Fibroblast of skin of scalp (primary cell): ENCODE measurements around the gene NEK10.
"Not testable (repeated sequence)": the region's sequence is repeated elsewhere in the genome, so short reads cannot be mapped to it uniquely, and the experiment has no call there.

Experiments
- DNase-seq: peaks from one replicate; pipeline ENCODE4 v3.0.0-alpha.2; 2013

The NEK10 gene

DNA sequence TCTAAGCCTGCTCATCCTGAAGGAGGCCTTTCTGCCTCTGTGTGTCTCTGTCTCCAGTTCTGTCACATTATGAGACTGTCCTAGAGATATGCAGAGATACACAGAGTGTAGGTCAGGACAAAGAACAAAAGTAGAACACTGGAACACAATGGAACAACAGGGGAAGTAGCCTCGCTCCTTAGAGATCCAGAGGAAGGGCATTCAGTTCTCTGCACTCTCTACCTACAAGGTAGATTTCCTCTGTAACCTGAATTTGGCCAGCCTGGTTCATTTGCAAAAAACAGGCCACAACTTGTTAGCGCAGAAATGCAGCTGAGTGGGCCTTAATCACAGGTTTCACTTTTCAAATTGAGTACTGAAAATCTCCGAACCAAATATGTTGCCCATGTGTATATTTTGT, 19.4 kb downstream of the NEK10 start:
- DNase-seq, result no peak

DNA sequence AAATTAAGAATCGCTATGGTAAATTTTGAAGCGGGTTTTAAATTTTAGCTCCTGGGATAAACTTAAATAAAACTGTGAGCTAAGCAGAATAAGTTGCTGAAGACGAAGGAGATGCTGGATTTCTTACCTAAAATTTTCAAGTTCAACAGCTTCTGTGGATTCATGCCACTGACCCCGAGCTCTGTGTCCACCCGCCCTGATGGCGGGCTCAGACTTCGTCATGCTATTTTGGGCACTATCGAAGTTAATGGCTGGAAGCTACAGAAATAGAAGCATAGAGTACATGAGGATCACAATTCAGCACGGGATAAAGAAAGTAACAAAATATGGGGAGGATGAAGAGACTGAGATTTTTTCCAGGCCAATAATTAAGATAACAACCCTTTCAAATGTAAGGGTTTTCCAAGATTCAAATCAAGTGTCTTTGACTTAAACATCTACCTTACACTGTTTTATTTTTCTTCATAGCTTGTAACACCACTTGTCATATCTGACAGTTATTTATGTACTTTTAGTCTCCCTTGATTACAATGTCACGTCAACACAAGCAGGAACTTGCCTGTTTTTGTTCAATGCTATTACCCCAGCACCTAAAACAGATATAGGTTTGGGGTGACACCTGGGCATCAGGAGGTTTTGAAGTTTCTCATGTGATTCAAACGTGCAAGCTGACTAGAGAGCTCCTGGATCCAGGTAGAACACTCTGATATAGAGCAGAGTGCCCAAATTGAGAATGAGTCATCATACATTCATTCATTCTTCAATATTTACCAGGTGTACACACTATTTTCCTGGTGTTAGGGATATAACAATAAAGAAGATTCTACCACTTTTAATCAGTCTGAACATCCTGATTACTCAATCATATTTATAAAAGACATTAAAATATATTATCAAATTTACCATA, 23.0 kb downstream of the NEK10 start:
- no peak for DNase-seq

DNA sequence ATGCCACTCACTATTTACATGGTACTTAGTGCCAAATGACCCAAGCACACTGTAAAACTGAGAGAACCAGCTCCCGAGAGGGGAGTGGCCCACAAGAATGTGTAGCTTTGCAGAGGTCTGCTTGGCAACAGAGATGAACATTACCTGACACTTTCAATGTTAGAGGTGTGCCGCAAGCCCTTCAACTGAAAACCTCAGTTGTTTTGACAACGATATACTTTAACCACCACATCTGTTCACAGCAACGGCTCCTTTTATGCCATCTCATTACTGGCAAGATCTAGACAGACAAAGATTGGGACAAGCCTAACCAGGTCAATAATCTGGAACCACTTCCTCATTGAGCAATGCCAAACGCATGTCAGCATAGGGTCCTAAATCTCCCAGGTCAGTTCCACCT, 23.7 kb downstream of the NEK10 start:
- DNase-seq, result no peak

DNA sequence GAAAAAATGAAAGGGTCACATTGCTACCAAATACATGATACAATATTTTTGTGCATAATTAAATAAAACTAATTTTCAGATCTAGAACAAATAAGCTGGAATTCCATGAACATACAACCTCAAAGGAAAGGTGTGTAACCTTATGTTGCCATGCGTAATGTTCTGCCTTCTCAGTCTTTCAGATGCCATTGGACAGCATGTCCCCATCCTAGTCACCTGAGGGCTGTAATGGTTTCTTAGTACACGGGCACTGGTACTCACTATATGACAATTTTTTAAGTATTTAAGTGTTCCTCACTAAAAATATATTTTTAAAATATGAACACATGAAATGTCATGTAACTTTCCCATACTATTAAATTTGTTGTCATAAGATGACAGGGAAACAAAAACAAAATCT, 24.1 kb downstream of the NEK10 start:
- no peak for DNase-seq

DNA sequence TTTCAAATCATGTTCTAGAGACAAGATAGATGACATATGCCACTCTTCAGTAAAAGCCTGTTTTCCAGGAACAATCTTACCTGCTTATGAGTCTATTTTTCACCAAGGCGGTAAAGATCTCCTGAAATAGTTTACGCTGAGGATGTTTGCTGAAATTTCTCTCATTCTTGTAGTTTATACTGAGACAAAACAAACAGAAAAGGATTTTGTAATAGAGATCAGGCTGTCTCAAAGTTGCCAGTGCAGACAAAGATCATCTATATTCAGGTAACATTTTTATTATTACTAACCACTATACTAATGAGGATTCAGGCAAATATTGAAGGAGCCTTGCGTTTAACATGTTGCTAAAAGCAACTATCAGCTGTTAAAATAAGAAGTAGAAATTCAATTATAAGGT, 25.0 kb downstream of the NEK10 start:
- DNase-seq, result no peak

DNA sequence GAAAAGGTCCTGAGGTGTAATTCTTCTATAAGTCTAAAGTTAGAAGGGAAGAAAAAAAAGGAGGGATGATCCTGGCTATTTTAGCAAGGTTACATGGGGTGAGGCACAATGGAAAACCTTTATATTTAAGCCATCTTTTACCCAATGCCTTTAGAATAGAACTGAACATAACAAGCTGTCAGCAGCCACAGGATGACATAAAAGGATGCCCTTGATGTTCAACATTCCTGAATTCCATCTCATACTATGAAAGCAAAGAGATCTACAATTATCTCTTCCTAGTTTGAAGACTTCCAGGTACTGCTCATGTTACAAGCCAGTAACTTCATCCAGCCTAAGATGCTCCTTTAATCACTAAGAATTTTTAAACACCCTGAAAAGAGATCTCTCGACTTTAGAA, 26.9 kb downstream of the NEK10 start:
- DNase-seq, result no peak

DNA sequence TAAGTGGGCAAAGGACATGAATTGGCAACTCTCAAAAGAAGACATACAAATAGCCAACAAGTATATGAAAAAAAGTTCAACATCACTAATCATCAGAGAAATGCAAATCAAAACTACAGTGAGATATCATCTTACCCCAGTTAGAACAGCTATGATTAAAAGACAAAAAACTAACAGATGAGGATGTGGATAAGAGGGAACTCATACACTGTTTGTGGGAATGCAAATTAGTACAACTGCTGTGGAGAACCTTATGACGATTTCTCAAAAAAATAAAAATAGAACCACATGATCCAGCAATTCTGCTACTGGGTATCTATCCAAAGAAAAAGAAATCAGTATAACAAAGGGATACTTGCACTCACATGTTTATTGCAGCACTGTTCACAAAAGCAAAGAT, 28.6 kb downstream of the NEK10 start:
- DNase-seq, result no peak

DNA sequence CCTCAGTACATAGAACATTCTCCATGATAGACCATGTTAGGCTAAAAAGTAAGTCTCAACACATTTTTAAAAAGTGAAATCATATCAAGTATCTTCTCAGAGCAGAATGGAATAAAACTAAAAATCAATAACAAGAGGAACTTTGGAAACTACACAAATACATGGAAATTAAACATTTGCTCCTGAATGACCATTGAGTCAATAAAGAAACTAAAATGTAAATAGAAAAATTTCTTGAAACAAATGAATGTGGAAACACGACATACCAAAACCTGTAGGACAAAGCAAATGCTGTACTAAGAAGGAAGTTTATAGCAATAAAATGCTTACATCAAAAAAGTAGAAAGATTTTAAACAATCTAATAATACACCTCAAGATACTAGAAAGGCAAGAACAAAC, 33.6 kb downstream of the NEK10 start:
- DNase-seq, result no peak

DNA sequence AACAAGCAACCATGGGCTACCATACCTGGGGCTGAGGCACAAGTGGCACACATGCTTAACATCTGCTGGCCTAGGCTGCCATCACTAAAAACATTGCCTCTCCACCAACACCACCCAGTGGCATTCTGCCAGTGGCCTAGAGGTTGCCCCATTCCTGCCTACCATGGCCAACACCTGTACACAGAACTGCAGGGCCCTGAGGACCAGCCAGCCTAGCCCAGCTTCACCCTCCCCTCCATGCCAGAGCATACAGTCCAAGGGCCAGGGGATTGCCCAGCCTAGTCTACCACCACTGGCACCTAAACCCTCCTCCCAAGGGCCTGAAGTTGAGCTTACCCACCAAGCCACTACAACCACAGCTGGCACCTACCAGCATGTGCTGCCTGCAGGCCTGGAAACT, 35.3 kb downstream of the NEK10 start:
- no peak for DNase-seq

DNA sequence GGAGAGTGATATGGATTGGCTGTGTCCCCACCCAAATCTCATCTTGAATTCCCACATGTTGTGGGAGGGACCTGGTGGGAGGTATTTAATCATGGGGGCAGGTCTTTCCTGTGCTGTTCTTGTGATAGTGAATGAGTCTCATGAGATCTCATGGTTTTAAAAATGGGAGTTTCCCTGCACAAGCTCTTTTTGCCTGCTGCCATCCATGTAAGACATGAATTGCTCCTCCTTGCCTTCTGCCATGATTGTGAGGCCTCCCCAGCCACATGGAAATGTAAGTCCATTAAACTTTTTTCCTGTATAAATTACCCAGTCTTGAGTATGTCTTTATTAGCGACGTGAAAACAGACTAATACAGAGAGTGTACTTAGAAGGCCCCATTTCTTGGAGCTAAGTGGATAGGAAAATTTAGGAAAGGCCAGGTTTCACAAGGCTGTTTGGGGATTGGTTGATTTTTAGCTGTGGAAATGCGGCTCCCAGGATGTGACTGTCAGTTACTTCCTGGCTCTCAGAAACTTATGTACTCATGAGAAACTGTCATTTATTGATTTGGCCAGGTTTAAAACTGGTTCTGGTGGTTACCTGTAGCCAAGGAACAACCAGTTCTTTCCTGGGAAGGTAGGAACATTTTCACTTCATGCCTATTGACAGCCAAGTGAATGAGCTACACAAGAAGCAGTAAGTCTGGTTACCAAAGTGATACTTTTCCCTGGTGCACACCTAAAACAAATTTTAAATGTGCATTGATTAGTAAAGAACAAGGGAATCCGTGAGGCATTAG, 40.0 kb downstream of the NEK10 start:
- not testable (repeated sequence) for DNase-seq

DNA sequence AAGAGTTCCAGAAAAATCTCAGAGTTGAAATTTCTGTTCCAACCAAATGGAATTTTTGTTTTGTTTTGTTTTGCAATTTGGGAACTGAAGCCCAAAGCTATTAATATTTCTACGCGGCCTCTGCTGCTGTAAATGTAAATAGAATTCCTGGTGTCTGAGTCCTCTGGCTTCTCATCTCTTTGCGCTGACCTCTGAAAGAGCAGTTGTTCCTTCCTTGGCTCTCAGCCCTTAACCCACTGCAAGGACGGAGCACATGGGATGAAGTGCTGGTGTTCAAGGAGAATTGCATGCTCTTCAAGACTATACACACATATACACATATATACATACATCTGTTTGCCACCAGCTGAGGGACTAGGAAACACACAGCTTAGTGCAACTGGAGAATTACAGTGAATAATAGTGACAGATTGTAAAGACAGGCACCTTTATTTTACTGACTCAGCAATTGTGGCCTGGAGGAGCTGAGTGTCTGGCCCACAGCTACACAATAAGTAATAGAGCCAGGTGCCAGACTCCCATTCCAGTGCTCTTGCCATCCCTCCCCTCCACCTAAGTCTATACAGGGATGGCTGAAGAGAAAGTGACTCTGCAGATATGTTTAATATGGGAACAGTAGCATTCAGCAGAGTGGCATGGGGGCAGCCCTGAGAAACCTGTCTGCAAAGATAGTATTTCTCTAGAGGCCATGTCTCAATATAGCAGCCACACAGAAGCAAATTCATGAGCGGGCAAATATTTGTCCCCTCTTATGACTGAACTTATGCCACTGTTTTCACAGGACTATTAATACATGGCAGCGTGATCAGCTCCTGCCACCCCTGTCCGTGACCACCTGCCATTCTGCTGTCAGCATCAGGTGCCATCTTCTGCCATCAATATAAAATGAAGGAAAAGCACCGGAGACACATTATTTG, 42.3 kb downstream of the NEK10 start:
- peak; percentile 91 for DNase-seq

DNA sequence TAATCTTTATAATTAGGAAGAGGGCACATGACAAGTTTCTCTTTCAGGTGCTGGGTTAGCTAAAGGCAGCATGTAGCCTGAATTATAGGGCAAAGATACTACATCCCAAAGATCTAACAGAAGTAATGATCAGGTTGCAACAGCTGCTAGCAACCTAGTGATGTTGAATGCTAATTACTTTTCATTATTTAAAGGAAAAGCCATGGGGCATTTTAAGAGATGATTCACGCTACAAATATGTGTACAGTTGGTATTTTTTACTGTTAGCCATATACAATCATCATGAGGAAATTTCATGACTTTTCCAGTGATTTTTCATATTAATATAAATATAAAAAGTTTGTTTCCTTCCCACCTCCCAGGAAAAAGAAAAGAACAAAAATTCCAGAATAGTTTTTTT, 43.0 kb downstream of the NEK10 start:
- peak; percentile 60 for DNase-seq

DNA sequence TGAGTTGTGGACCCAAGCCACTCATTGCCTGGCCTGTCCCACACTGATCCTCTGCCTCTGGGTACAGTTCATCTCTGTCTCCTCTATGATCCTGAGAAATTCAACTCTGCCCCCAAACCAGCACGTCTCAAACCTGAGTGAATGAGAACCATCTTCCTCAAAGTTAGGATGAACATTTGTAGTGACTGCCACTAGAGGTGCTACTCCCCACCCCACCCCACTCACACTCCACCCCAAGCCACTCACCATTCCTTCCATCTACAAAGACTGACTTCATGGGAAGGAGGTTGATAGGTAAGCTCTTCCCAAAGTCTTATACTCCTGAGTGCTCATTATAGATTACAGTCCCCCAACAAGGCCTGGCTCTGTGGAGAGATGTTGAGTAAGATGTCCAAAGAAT, 43.8 kb downstream of the NEK10 start:
- no peak for DNase-seq

DNA sequence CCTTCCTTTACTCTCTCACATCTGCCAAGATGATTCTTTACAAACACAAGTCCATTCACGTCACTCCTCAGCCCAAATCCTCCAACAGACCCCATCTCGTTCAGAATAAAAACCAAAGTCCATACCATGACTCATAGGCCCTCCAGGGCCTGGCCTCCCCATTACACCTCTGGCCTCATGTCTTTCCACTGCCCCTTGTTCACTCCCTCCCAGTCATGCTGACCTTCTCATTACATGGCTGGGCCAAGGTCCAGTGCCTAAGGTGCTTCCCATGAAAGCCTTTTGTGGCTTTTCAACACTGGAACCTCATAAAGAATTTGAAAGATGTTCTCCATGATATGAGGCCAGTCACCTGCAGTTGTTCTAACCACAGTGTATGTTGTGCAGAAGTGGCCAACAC, 44.5 kb downstream of the NEK10 start:
- no peak for DNase-seq

DNA sequence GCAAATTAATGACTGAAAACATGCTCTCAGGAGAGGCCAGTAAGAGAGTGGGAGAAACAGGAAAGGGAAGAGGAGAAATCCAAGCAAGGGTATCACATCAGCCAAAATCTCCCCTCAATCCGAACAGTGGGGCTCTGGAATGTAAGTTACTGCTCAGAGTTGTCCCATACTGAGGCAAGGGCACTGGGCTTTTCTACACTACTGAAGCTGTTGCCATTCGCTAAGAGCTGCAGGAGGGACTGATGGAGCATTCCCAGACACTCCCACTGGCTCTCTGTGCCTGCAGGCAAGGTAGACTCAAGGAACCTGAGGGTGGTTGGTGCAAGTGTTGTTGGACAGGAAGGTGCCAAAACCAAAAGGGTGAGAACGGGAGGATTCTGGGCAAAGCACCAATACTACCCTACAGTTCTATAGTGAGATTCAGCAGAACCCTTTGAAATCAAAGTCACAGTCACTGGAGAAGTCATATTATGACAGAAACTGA, 46.1 kb downstream of the NEK10 start:
- no peak for DNase-seq

DNA sequence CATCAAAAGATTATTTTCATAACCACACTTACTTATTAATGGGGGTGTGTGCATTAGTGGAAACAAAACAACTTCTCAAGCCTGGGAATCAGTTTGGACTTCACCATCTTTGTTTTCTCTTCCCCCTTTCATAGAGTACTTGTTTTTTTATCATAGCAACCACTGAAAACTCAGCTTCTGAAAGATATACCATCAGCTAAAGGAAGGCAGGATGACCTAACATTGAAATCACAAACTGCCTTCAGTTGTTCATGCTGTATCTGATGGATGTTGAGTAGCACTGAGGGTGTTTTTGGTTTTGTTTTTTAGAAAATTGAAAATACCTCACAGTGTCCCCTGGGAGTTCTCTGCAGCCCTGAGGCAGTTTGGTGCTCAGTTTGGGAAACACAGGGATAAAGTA, 46.5 kb downstream of the NEK10 start:
- DNase-seq, result peak; percentile 14

DNA sequence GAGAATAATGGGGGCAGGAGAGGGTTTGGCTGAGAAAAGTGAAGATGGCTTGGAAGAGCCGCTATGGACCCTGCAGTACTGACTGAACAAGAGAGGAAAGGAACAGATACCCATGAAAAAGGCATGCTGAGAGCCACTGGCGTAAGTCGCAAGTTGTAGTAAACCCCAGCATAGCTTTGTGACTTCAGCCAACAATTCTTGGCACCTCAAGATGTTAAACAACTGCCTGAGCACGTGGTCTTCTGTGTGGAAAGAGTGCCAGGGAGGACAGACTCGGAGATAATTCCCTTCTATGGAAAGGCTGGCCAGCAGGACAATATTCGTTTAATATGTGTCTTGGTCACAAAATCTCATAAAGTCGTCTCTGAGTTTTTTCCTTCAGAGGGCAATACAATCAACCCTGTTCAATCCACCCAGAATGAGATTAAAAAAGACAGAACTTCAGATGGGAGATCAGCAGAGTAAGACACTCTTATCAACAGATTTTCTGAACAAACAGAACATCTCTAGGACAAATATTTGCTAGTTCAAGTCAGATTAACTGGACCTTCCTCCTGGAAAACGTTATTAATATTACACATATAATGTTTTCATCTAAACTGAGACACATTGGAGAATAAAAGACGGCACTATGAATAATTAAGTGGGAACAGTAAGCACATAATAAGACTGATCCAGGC, 49.2 kb downstream of the NEK10 start:
- DNase-seq, result no peak

DNA sequence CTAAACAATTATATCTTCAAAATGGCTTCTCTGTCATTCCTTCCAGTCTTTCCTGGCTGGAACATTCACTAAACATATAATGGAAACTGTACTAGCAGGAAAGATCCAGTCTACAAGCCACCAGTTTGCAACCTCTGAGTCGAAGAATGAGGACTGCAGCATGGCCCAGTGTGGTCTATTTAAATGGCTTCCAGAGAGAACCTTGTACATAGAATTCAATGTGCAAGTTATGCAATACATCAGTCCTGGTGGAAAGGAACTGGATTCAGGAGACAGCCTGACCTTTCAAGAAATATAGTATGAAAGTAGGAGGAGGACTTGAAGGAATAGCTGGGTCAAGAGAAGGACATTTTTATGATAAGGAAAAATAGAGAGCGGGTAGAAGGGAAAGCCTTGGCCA, 49.9 kb downstream of the NEK10 start:
- no peak for DNase-seq

DNA sequence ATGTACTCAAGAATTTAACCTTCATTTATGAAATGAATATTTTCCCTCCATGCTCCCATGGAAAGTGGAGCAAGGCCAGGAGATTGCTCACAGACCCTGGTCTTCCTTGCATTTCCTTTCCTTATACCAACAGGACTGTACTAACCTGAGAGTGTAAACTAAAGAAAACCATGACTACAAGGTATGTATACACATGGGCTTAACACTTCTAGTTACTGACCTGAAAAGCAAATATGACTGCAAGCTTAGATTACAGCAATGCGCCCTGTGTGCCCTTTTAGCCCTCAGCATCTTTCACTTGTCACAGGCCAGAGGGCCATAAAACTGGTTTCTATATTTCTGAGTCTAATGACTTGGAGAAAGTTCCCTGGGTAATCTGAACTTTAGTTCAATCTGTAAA, 52.1 kb downstream of the NEK10 start:
- DNase-seq, result no peak

DNA sequence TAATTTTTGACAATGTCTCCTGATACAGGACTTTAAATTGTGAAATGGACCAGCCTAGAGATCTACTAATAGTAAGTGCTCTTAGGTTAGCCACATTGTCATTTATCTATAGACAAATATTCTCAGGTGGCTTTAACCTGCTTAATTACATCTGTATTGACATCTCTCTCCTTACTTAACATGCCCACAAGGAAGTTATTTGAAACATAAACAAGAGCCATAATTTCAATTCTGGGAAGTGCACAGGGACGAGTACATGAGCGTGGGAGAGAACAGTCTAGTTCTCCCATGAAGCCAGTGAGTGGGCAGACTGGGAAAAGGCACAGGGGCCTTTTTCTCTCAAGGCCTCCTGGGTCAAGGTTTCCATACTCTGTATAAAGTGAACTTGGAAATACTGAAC, 54.2 kb downstream of the NEK10 start:
- no peak for DNase-seq

DNA sequence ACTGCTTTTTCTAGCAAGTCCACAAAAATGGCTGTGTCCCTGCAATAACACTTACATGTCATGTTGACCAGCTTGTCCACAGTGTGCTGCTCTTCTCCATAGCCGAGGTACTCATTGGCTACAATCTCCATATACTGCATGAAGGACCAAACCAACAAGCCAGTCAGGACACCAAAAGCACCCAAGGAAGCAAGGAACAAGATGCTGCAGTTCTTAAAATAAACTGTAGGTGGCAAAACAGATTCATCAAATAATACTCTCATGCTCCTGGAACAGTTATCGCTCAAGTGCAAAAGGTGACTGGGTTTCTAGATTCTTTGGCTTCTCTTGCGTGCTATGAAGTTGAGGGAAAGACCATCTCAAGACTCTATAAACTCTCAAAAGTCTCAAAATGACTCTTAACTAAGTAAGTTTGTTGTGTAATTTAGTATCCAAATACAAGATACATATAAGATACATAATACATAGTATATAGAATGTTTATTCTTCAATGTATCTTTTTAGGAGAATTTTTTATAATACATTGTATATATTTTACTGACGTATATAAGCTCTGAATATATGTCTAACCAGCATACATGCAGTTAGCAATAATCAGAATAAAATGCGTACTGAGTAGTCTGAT, 57.0 kb downstream of the NEK10 start:
- DNase-seq, result peak; percentile 80

DNA sequence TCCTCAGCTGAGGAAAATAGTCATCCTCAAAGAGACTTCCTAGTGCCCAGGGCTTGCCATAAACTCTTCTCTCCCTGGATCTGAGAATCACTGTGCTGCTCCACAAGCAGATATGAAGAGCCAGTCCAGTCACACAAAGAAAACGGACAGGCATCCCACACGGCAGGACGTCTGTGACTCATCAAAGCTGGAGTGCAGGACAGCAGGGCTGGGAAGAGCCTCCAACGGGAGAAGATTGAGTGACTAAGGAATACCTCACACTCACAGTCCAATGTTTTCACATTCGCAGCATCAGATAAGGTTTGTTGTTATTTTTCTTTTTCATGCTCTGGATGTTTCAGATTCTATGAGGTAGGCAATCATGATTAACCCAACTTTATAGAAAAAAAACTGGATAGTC, 57.8 kb downstream of the NEK10 start:
- peak; percentile 97 for DNase-seq
